Measurements from ENCODE around the gene PDE4D.
"Not testable (repeated sequence)": the region's sequence is repeated elsewhere in the genome, so short reads cannot be mapped to it uniquely, and the experiment has no call there.

The PDE4D gene

GRCh38 chr5:59703789-59704188, 189.7 kb downstream of the PDE4D start:
- no peak for DNase-seq (ENCODE audit: low read depth)

- DNase-seq (ENCODE audit: low read depth): no peak
Observed at GRCh38 chr5:59698207-59699178, 195.0 kb downstream of the PDE4D start.

- no peak for DNase-seq (ENCODE audit: low read depth)
Observed at GRCh38 chr5:59694411-59694810, 199.1 kb downstream of the PDE4D start.

GRCh38 chr5:59693492-59694309, 199.8 kb downstream of the PDE4D start:
- no peak for DNase-seq (ENCODE audit: low read depth)

GRCh38 chr5:59685793-59686192, 207.7 kb downstream of the PDE4D start:
- DNase-seq (ENCODE audit: low read depth): no peak

GRCh38 chr5:59685191-59685530, 208.4 kb downstream of the PDE4D start:
- no peak for DNase-seq (ENCODE audit: low read depth)

- no peak for DNase-seq (ENCODE audit: low read depth)
Observed at GRCh38 chr5:59684388-59685190, 208.9 kb downstream of the PDE4D start.

- no peak for DNase-seq (ENCODE audit: low read depth)
Observed at GRCh38 chr5:59683311-59683710, 210.2 kb downstream of the PDE4D start.

GRCh38 chr5:59682542-59682941, 211.0 kb downstream of the PDE4D start:
- DNase-seq (ENCODE audit: low read depth): no peak

- no peak for DNase-seq (ENCODE audit: low read depth)
Observed at GRCh38 chr5:59678943-59679342, 214.6 kb downstream of the PDE4D start.

GRCh38 chr5:59674763-59675162, 218.8 kb downstream of the PDE4D start:
- DNase-seq (ENCODE audit: low read depth): no peak

- no peak for DNase-seq (ENCODE audit: low read depth)
Observed at GRCh38 chr5:59673438-59674058, 220.0 kb downstream of the PDE4D start.

- no peak for DNase-seq (ENCODE audit: low read depth)
Observed at GRCh38 chr5:59666440-59667068, 227.0 kb downstream of the PDE4D start.

GRCh38 chr5:59665832-59666203, 227.7 kb downstream of the PDE4D start:
- not testable (repeated sequence) for DNase-seq (ENCODE audit: low read depth)

GRCh38 chr5:59665086-59665831, 228.3 kb downstream of the PDE4D start:
- DNase-seq (ENCODE audit: low read depth): no peak

- DNase-seq (ENCODE audit: low read depth): no peak
Observed at GRCh38 chr5:59661954-59662615, 231.4 kb downstream of the PDE4D start.

- DNase-seq (ENCODE audit: low read depth): no peak
Observed at GRCh38 chr5:59661311-59661710, 232.2 kb downstream of the PDE4D start.

- DNase-seq (ENCODE audit: low read depth): no peak
Observed at GRCh38 chr5:59660737-59661136, 232.8 kb downstream of the PDE4D start.

- DNase-seq (ENCODE audit: low read depth): no peak
Observed at GRCh38 chr5:59656351-59657254, 236.9 kb downstream of the PDE4D start.

All from activated T-cell treated with anti-CD3 and anti-CD28 coated beads for 24 hours (primary cell).